Smooth muscle cell (in vitro differentiated cells): ENCODE data around the gene RALGAPA2. TPM values are rescaled to one million over a fixed set of nuclear protein-coding genes. Genes with fewer than 3 reads are reported as not detected.

ENCODE experiments used
- DNase-seq: peaks from one replicate; lab custom pipeline; 2025; ENCODE audit not compliant: unreplicated experiment; lab: John Stamatoyannopoulos, UW
- H2AFZ ChIP-seq: fragments of 200-600 bp; sonication (generic); 2 replicates; pipeline ENCODE4 v1.6.0; 2016; ENCODE audit warnings: antibody characterized with exemption, low read depth, mild to moderate bottlenecking
- H3F3A ChIP-seq: fragments of 200-600 bp; sonication (generic); 2 replicates; pipeline ENCODE4 v1.6.0; 2017; ENCODE audit warnings: antibody characterized with exemption, low read depth
- H3K27ac ChIP-seq: fragments of 200-600 bp; sonication (generic); 2 replicates; pipeline ENCODE4 v1.5.1; 2016; ENCODE audit warnings: low read depth, mild to moderate bottlenecking
- H3K27me3 ChIP-seq: fragments of 200-600 bp; sonication (generic); 2 replicates; pipeline ENCODE4 v1.6.1; 2016; ENCODE audit warnings: low read depth, mild to moderate bottlenecking
- H3K36me3 ChIP-seq: fragments of 200-600 bp; sonication (generic); 2 replicates; pipeline ENCODE4 v1.5.1; 2016; ENCODE audit warnings: low read depth
- H3K4me1 ChIP-seq: fragments of 200-600 bp; sonication (generic); 2 replicates; pipeline ENCODE4 v1.5.1; 2016; ENCODE audit warnings: low read depth
- H3K4me2 ChIP-seq: fragments of 200-600 bp; sonication (generic); 2 replicates; pipeline ENCODE4 v1.6.0; 2016; ENCODE audit warnings: mild to moderate bottlenecking
- H3K4me3 ChIP-seq: fragments of 200-600 bp; sonication (generic); 2 replicates; pipeline ENCODE4 v1.5.1; 2016; ENCODE audit warnings: mild to moderate bottlenecking
- H3K79me2 ChIP-seq: fragments of 200-600 bp; sonication (generic); 2 replicates; pipeline ENCODE4 v1.6.0; 2016; ENCODE audit warnings: low read depth, mild to moderate bottlenecking
- H3K9ac ChIP-seq: fragments of 200-600 bp; sonication (generic); 2 replicates; pipeline ENCODE4 v1.6.0; 2016; ENCODE audit warnings: low read depth
- H3K9me3 ChIP-seq: fragments of 200-600 bp; sonication (generic); replicated peaks from 2 replicates; pipeline ENCODE4 v1.5.1; 2016; ENCODE audit warnings: low read depth
- H4K20me1 ChIP-seq: fragments of 200-600 bp; sonication (generic); 2 replicates; pipeline ENCODE4 v1.6.0; 2016; ENCODE audit warnings: low read depth
- CTCF ChIP-seq: fragments of 200-600 bp; sonication (generic); IDR thresholded peaks from 2 replicates; pipeline ENCODE4 v1.5.1; 2017; ENCODE audit warnings: borderline replicate concordance, mild to moderate bottlenecking, antibody characterized with exemption; ENCODE audit not compliant: insufficient read depth, poor library complexity, severe bottlenecking
- WGBS: methylation state at CpG from one replicate; pipeline ENCODE4 v1.1.7; 2016; ENCODE audit warnings: low lambda C conversion rate; 5-methylcytosine and 5-hydroxymethylcytosine counted together
- polyA plus RNA-seq: library from polyadenylated mRNA; unstranded; fragments of >200 nt; fragmentation: Nextera tagmentation; extraction: Ambion mirVana; gene quantifications from 2 replicates; pipeline ENCODE4 v1.2.1, GENCODE V29; 2016
- total RNA-seq: library from RNA; depleted of rRNA; stranded (reverse); fragments of >200 nt; gene quantifications from 2 replicates; pipeline ENCODE4 v1.2.3, GENCODE V29; 2014

RALGAPA2 gene
- total and polyA plus RNA-seq, 2 experiments from 2014 or later, result 3.5 to 6.2 TPM

GRCh38 chr20:20593447-20594170, 118.8 kb downstream of the RALGAPA2 start:
- Histone ChIP-seq H3K79me2 (no peaks in the 10 kb centered on the region), H3K9me3 (no peaks in the 10 kb centered on the region), H2AFZ (no peak overlapping the region), H4K20me1 (no peaks in the 10 kb centered on the region), H3K27ac (no peak overlapping the region), H3K4me3 (no peak overlapping the region), H3F3A (no peaks in the 10 kb centered on the region), H3K36me3 (no peaks in the 10 kb centered on the region), H3K27me3 (no peaks in the 10 kb centered on the region), H3K4me1 (no peaks in the 10 kb centered on the region), H3K9ac (no peak overlapping the region), H3K4me2 (no peak overlapping the region)
- WGBS, result 46% methylated on average over 9 of the region's 9 CpGs
- DNase-seq, result no peak
- peak; percentile 44 for TF ChIP-seq CTCF

DNA sequence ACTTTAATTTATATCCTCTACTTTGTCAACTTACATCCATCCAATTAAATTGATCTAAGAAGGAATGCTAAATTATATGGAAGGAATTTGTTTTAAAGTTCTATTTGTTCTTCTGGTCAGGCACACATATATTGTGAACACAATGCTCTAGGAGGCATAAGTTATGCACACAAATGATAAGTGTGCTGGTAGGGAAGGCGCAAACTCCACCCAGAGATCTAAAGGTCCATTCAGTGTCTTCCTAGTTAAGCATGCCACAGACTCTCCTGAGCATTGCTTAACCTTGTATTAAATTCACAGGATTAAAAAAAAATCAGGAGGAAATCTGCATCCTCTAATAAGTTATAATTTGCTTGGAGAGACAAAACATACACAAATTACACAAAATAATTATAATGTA, 127.3 kb downstream of the RALGAPA2 start:
- no peak for TF ChIP-seq CTCF
- Histone ChIP-seq H3K4me1 (no peaks in the 10 kb centered on the region), H3K4me3 (no peak overlapping the region), H3K79me2 (no peaks in the 10 kb centered on the region), H3K36me3 (no peaks in the 10 kb centered on the region), H3K4me2 (no peak overlapping the region), H2AFZ (no peak overlapping the region), H3K27ac (no peak overlapping the region), H3K27me3 (no peaks in the 10 kb centered on the region), H3K9ac (no peak overlapping the region), H3F3A (no peaks in the 10 kb centered on the region), H4K20me1 (no peaks in the 10 kb centered on the region), H3K9me3 (no peaks in the 10 kb centered on the region)
- 90% methylated on average over 1 of the region's 1 CpG for WGBS
- no peak for DNase-seq

DNA sequence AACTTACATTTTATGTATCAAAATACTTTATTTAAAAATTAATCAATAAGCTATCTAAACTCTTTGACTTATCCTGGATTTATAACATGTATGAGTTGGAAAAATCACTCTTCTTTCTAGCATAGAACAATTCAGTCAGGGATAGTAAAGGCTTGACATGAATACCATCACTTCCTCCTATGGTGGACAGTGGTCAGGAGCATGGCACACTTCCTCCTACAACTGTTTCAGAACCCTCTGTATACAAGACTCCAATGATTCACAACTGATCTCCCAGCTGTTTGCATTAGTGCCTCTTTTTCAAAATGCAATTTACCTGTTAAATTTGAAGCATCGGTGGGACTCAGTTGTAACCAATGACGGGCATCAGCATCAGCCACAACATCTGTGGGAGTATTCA, 129.7 kb downstream of the RALGAPA2 start:
- 94% methylated on average over 2 of the region's 2 CpGs for WGBS
- H3K4me1 ChIP-seq, result no peaks in the 10 kb centered on the region
- no peaks in the 10 kb centered on the region for H3F3A ChIP-seq
- no peaks in the 10 kb centered on the region for H3K36me3 ChIP-seq
- H3K9ac ChIP-seq, result no peak overlapping the region
- no peak overlapping the region for H3K27ac ChIP-seq
- H3K4me3 ChIP-seq, result no peak overlapping the region
- H4K20me1 ChIP-seq, result no peaks in the 10 kb centered on the region
- H3K4me2 ChIP-seq, result no peak overlapping the region
- H3K79me2 ChIP-seq, result no peaks in the 10 kb centered on the region
- no peak for DNase-seq
- no peaks in the 10 kb centered on the region for H3K27me3 ChIP-seq
- H2AFZ ChIP-seq, result no peak overlapping the region
- TF ChIP-seq CTCF, result no peak
- H3K9me3 ChIP-seq, result no peaks in the 10 kb centered on the region

GRCh38 chr20:20580139-20580538, 132.3 kb downstream of the RALGAPA2 start:
- Histone ChIP-seq H3K4me3 (no peak overlapping the region), H3K9me3 (no peaks in the 10 kb centered on the region), H4K20me1 (no peaks in the 10 kb centered on the region), H3K36me3 (no peaks in the 10 kb centered on the region), H3K27me3 (no peaks in the 10 kb centered on the region), H3K4me1 (no peaks in the 10 kb centered on the region), H3K27ac (no peak overlapping the region), H3K4me2 (no peak overlapping the region), H3K9ac (no peak overlapping the region), H3K79me2 (no peaks in the 10 kb centered on the region), H3F3A (no peaks in the 10 kb centered on the region), H2AFZ (no peak overlapping the region)
- no peak for DNase-seq
- no peak for TF ChIP-seq CTCF
- 92% methylated on average over 1 of the region's 1 CpG for WGBS
